Measurements from ENCODE around the gene UCK1. TPM values are rescaled to one million over a fixed set of nuclear protein-coding genes. Genes with fewer than 3 reads are reported as not detected.
"Not testable (repeated sequence)": the region's sequence is repeated elsewhere in the genome, so short reads cannot be mapped to it uniquely, and the experiment has no call there.

The UCK1 gene
- total RNA-seq, 1 donor from 2014 or later, result 19.8 TPM

DNA sequence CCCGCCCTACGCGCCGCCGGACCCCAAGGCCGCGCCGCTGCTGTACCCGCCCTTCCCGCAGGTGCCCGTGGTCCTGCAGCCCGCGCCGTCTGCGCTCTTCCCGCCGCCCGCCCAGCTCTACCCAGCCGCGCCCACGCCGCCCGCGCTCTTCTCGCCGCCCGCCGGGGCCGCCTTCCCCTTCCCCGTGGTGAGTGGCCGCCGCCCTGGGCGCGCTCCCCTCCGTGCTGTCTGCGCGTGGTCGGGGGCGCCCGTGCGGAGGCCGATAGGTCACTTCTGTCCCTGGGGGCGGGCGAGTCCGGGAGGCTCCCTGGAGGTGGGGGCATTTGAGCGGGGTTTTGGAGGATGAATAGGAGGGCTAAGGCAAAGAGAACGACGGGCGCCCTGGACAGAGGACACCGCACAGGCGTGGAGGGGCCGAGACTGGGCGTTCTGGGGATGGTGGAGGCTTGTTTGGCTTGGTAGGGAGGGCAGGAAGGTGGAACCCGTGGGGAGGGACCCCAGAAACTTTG is 23.8 kb upstream of the UCK1 start:
- peaks cover 34% of the 10 kb centered on the region for H3K27me3 ChIP-seq (ENCODE audit: control insufficient read depth, insufficient read depth, low read length)
- no peak overlapping the region for H3K4me3 ChIP-seq (ENCODE audit: low read depth, low read length)
- DNase-seq (ENCODE audit: low read depth), result no peak
- no peaks in the 10 kb centered on the region for H3K36me3 ChIP-seq (ENCODE audit: control insufficient read depth, insufficient read depth, low read length)
- TF ChIP-seq CTCF (IDR thresholded peaks at IDR 0.05; ENCODE audit: insufficient read depth, low read length, poor library complexity, severe bottlenecking), result no peak

- DNase-seq (ENCODE audit: low read depth), result no peak
- TF ChIP-seq CTCF (IDR thresholded peaks at IDR 0.05; ENCODE audit: insufficient read depth, low read length, poor library complexity, severe bottlenecking), result no peak
- Histone ChIP-seq H3K4me3 (ENCODE audit: low read depth, low read length) (no peak overlapping the region), H3K27me3 (ENCODE audit: control insufficient read depth, insufficient read depth, low read length) (peaks cover 34% of the 10 kb centered on the region), H3K36me3 (ENCODE audit: control insufficient read depth, insufficient read depth, low read length) (no peaks in the 10 kb centered on the region)
These were observed 23.2 kb upstream of the UCK1 start for GRCh38 chr9:131554087-131554842.

GRCh38 chr9:131552030-131552429 is 21.0 kb upstream of the UCK1 start:
- DNase-seq (ENCODE audit: low read depth), result no peak
- peaks cover 40% of the 10 kb centered on the region for H3K27me3 ChIP-seq (ENCODE audit: control insufficient read depth, insufficient read depth, low read length)
- H3K36me3 ChIP-seq (ENCODE audit: control insufficient read depth, insufficient read depth, low read length), result no peaks in the 10 kb centered on the region
- TF ChIP-seq CTCF (IDR thresholded peaks at IDR 0.05; ENCODE audit: insufficient read depth, low read length, poor library complexity, severe bottlenecking), result no peak
- H3K4me3 ChIP-seq (ENCODE audit: low read depth, low read length), result no peak overlapping the region

GRCh38 chr9:131550465-131550864 is 19.4 kb upstream of the UCK1 start:
- H3K27me3 ChIP-seq (ENCODE audit: control insufficient read depth, insufficient read depth, low read length), result peaks cover 47% of the 10 kb centered on the region
- DNase-seq (ENCODE audit: low read depth); H3K36me3 ChIP-seq (ENCODE audit: control insufficient read depth, insufficient read depth, low read length); H3K4me3 ChIP-seq (ENCODE audit: low read depth, low read length): not testable (repeated sequence)

- peaks cover 38% of the 10 kb centered on the region for H3K27me3 ChIP-seq (ENCODE audit: control insufficient read depth, insufficient read depth, low read length)
- not testable (repeated sequence) for H3K4me3 ChIP-seq (ENCODE audit: low read depth, low read length); DNase-seq (ENCODE audit: low read depth); H3K36me3 ChIP-seq (ENCODE audit: control insufficient read depth, insufficient read depth, low read length)
These were observed 18.1 kb upstream of the UCK1 start for GRCh38 chr9:131549186-131549585.

GRCh38 chr9:131546336-131547084 is 15.4 kb upstream of the UCK1 start:
- no peak for DNase-seq (ENCODE audit: low read depth)
- H3K27me3 ChIP-seq (ENCODE audit: control insufficient read depth, insufficient read depth, low read length), result peaks cover 25% of the 10 kb centered on the region
- no peaks in the 10 kb centered on the region for H3K36me3 ChIP-seq (ENCODE audit: control insufficient read depth, insufficient read depth, low read length)
- TF ChIP-seq CTCF (IDR thresholded peaks at IDR 0.05; ENCODE audit: insufficient read depth, low read length, poor library complexity, severe bottlenecking), result no peak
- peak overlapping the region; percentile 15 for H3K4me3 ChIP-seq (ENCODE audit: low read depth, low read length)

All from kidney epithelial cell (primary cell).